GM19372 (cell line): Measurements from ENCODE around the gene SMYD2.

Experiments used
- ATAC-seq: cut with Tn5 transposase; IDR thresholded peaks from one replicate; pipeline ENCODE4 v1.9.1; 2021; ENCODE audit warnings: mild to moderate bottlenecking, low read depth, moderate library complexity; ENCODE audit not compliant: unreplicated experiment

Gene SMYD2

GRCh38 chr1:214300149-214300780, 19.3 kb downstream of the SMYD2 start:
- ATAC-seq: no peak

- ATAC-seq: no peak
These were observed 20.6 kb downstream of the SMYD2 start for GRCh38 chr1:214301526-214301925.

GRCh38 chr1:214303141-214303930, 22.4 kb downstream of the SMYD2 start:
- ATAC-seq: no peak

GRCh38 chr1:214305164-214305751, 24.3 kb downstream of the SMYD2 start:
- ATAC-seq: no peak

GRCh38 chr1:214306269-214306668, 25.3 kb downstream of the SMYD2 start:
- ATAC-seq: no peak

- ATAC-seq: no peak
These were observed 29.1 kb downstream of the SMYD2 start for GRCh38 chr1:214310010-214310409.

GRCh38 chr1:214310777-214311690, 30.1 kb downstream of the SMYD2 start:
- ATAC-seq: no peak

GRCh38 chr1:214312530-214313051, 31.6 kb downstream of the SMYD2 start:
- ATAC-seq: no peak

GRCh38 chr1:214314178-214314843, 33.4 kb downstream of the SMYD2 start:
- ATAC-seq: no peak

- ATAC-seq: no peak
These were observed 35.6 kb downstream of the SMYD2 start for GRCh38 chr1:214316593-214316992.

GRCh38 chr1:214317300-214317699, 36.3 kb downstream of the SMYD2 start:
- no peak for ATAC-seq

GRCh38 chr1:214317734-214318133, 36.8 kb downstream of the SMYD2 start:
- no peak for ATAC-seq

- ATAC-seq: no peak
These were observed 37.4 kb downstream of the SMYD2 start for GRCh38 chr1:214318356-214318755.

GRCh38 chr1:214318956-214319736, 38.2 kb downstream of the SMYD2 start:
- no peak for ATAC-seq

GRCh38 chr1:214319938-214320337, 39.0 kb downstream of the SMYD2 start:
- no peak for ATAC-seq

GRCh38 chr1:214321705-214322453, 40.9 kb downstream of the SMYD2 start:
- ATAC-seq: peak; percentile 43

- ATAC-seq: no peak
These were observed 44.2 kb downstream of the SMYD2 start for GRCh38 chr1:214324896-214325800.
